A549 (cell line): ENCODE results near the gene ALX3.

Experiments used
- CEBPB ChIP-seq, 2 experiments: fragments of >200 bp in 1 of 2; sonication (Bioruptor Twin) in 1 of 2; formaldehyde crosslinking in 1 of 2; IDR thresholded peaks; 2 replicates each; pipeline ENCODE4 v1.6.1; 2012 to 2016
- CHD2 ChIP-seq: fragments of 150-350 bp; IDR thresholded peaks from 2 replicates; pipeline ENCODE4 v1.6.1; 2014; ENCODE audit warnings: low read length; ENCODE audit not compliant: partially characterized antibody
- KDM1A ChIP-seq: fragments of 200-600 bp; sonication (generic); IDR thresholded peaks from 2 replicates; pipeline ENCODE4 v1.6.1; 2016; ENCODE audit warnings: low read depth, mild to moderate bottlenecking
- TF ChIP-seq, protein P1 (sequence below): fragments of >200 bp; sonication (Bioruptor Twin); formaldehyde crosslinking; IDR thresholded peaks from 3 replicates; pipeline ENCODE4 v1.5.1; 2016

DNA sequence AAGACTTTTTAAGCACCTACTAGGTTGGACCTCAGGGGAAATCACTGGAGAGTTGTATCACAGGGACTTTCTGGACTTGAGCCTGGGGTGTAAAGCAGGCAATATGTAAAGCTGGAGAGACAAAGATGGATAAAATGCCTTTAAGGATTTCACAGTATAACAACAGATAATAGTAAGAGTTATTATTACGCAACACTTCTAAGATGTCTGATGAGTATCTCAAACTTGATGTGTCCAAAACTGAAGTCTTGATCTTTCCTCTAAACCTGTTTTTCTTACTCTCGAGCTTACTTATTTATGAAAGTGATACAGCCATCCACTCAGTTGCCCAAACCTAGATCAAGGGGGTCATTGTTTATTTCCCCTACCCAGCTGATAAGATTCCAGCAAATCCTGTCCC is 38.1 kb downstream of the ALX3 start:
- TF ChIP-seq CEBPB (IDR thresholded peaks at IDR 0.05) (peak; percentile 52 to 61; a peak in 3 of 4 replicates), CHD2 (no peak), KDM1A (no peak)
- TF ChIP-seq, protein P1, sequence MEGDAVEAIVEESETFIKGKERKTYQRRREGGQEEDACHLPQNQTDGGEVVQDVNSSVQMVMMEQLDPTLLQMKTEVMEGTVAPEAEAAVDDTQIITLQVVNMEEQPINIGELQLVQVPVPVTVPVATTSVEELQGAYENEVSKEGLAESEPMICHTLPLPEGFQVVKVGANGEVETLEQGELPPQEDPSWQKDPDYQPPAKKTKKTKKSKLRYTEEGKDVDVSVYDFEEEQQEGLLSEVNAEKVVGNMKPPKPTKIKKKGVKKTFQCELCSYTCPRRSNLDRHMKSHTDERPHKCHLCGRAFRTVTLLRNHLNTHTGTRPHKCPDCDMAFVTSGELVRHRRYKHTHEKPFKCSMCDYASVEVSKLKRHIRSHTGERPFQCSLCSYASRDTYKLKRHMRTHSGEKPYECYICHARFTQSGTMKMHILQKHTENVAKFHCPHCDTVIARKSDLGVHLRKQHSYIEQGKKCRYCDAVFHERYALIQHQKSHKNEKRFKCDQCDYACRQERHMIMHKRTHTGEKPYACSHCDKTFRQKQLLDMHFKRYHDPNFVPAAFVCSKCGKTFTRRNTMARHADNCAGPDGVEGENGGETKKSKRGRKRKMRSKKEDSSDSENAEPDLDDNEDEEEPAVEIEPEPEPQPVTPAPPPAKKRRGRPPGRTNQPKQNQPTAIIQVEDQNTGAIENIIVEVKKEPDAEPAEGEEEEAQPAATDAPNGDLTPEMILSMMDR = no peak
